CD14-positive monocyte (primary cell): ENCODE measurements around the gene VSTM4. TPM values are rescaled to one million over a fixed set of nuclear protein-coding genes. Genes with fewer than 3 reads are reported as not detected.

Experiments
- DNase-seq, 3 donors: peaks; one replicate each; pipeline ENCODE4 v3.0.0-alpha.2; 2011 to 2022
- H2AFZ ChIP-seq: 2 replicates; pipeline ENCODE4 v1.6.0; 2012; ENCODE audit warnings: mild to moderate bottlenecking, low read depth, low read length, inconsistent platforms; ENCODE audit not compliant: insufficient read depth, poor library complexity, severe bottlenecking
- H3K27ac ChIP-seq, 2 donors: 1 replicate in 1 of 2; 2 replicates in 1 of 2; pipeline ENCODE4 v1.5.1; 2012 to 2013; ENCODE audit warnings: low read length in 2 of 2, control low read depth in 1 of 2, inconsistent platforms in 1 of 2, low read depth in 1 of 2, mild to moderate bottlenecking in 1 of 2
- H3K27me3 ChIP-seq, 2 donors: one replicate each; pipeline versions ENCODE4 v1.6.0 to v1.6.1; 2011 to 2013; ENCODE audit warnings: low read length in 2 of 2; ENCODE audit not compliant: control insufficient read depth in 2 of 2, insufficient read depth in 2 of 2
- H3K36me3 ChIP-seq, 2 donors: replicated peaks in 1 of 2; 1 replicate in 1 of 2; 2 replicates in 1 of 2; pipeline versions ENCODE4 v1.5.1 to v1.6.1; 2012 to 2013; ENCODE audit warnings: low read length in 2 of 2, control low read depth in 1 of 2, inconsistent platforms in 1 of 2, mild to moderate bottlenecking in 1 of 2; ENCODE audit not compliant: insufficient read depth in 2 of 2, control insufficient read depth in 1 of 2
- H3K4me1 ChIP-seq, 2 donors: 1 replicate in 1 of 2; 2 replicates in 1 of 2; pipeline versions ENCODE4 v1.5.1 to v1.6.1; 2012 to 2013; ENCODE audit warnings: low read length in 2 of 2, control low read depth in 1 of 2, inconsistent platforms in 1 of 2, mild to moderate bottlenecking in 1 of 2, moderate library complexity in 1 of 2; ENCODE audit not compliant: insufficient read depth in 2 of 2, control insufficient read depth in 1 of 2
- H3K4me2 ChIP-seq: replicated peaks from 2 replicates; pipeline ENCODE3; 2012; ENCODE audit warnings: low read length, moderate library complexity, mild to moderate bottlenecking; ENCODE audit not compliant: poor library complexity, severe bottlenecking; ENCODE audit errors: extremely low read depth
- H3K4me3 ChIP-seq, 3 experiments: fragments of 200-600 bp in 1 of 3; sonication (generic) in 1 of 3; replicated peaks in 1 of 3; 1 replicate in 2 of 3; 2 replicates in 1 of 3; pipeline ENCODE4 v1.5.1; 2011 to 2013; ENCODE audit warnings: low read length in 3 of 3, mild to moderate bottlenecking in 3 of 3, control low read depth in 2 of 3, low read depth in 2 of 3, inconsistent platforms in 1 of 3, moderate library complexity in 1 of 3
- H3K79me2 ChIP-seq: 2 replicates; pipeline ENCODE4 v1.6.0; 2012; ENCODE audit warnings: mild to moderate bottlenecking, control low read depth, inconsistent platforms, low read length, moderate library complexity; ENCODE audit not compliant: insufficient read depth
- H3K9ac ChIP-seq: 2 replicates; pipeline ENCODE4 v1.6.0; 2017; ENCODE audit warnings: low read length, mild to moderate bottlenecking; ENCODE audit not compliant: insufficient read depth, poor library complexity, severe bottlenecking
- H3K9me3 ChIP-seq, 2 donors: replicated peaks in 1 of 2; 1 replicate in 1 of 2; 2 replicates in 1 of 2; pipeline versions ENCODE4 v1.5.1 to v1.6.1; 2012 to 2013; ENCODE audit warnings: low read length in 2 of 2, control low read depth in 1 of 2; ENCODE audit not compliant: control insufficient read depth in 1 of 2, insufficient read depth in 1 of 2
- H4K20me1 ChIP-seq: 2 replicates; pipeline ENCODE4 v1.6.0; 2012; ENCODE audit warnings: mild to moderate bottlenecking, low read length, control low read depth, moderate library complexity; ENCODE audit not compliant: insufficient read depth
- H3K27ac Mint-ChIP-seq, 7 donors: one replicate each; pipeline ENCODE4 v1.8.0; 2020; ENCODE audit warnings: mild to moderate bottlenecking in 7 of 7, mixed read lengths in 7 of 7, moderate library complexity in 6 of 7, inconsistent platforms in 2 of 7
- H3K27me3 Mint-ChIP-seq, 3 donors: one replicate each; pipeline ENCODE4 v1.8.0; 2021 to 2022; ENCODE audit warnings: low read depth in 3 of 3, mild to moderate bottlenecking in 3 of 3, mixed read lengths in 3 of 3, moderate library complexity in 3 of 3, inconsistent platforms in 1 of 3
- H3K36me3 Mint-ChIP-seq, 2 donors: one replicate each; pipeline ENCODE4 v1.8.0; 2020; ENCODE audit warnings: mixed read lengths in 2 of 2, inconsistent platforms in 1 of 2, mild to moderate bottlenecking in 1 of 2
- H3K4me1 Mint-ChIP-seq: one replicate; pipeline ENCODE4 v1.8.0; 2020; ENCODE audit warnings: mild to moderate bottlenecking, mixed read lengths
- H3K4me3 Mint-ChIP-seq, 2 donors: one replicate each; pipeline ENCODE4 v1.8.0; 2020; ENCODE audit warnings: mild to moderate bottlenecking in 2 of 2, mixed read lengths in 2 of 2, moderate library complexity in 1 of 2
- H3K9me3 Mint-ChIP-seq, 7 donors: one replicate each; pipeline ENCODE4 v1.8.0; 2020 to 2022; ENCODE audit warnings: mixed read lengths in 7 of 7, mild to moderate bottlenecking in 6 of 7, moderate library complexity in 6 of 7, inconsistent platforms in 2 of 7
- WGBS: methylation state at CpG from one replicate; pipeline ENCODE4 v1.1.5; 2013; ENCODE audit warnings: missing lambda C conversion rate; ENCODE audit not compliant: insufficient coverage; 5-methylcytosine and 5-hydroxymethylcytosine counted together
- intact Hi-C, 2 donors: fragments of 100-400 bp; cut with micrococcal nuclease; formaldehyde crosslinking; loops; one replicate each; pipeline versions ENCODE4 v1.15.0 to v1.15.1; 2023
- polyA plus RNA-seq, 3 donors: library from polyadenylated mRNA; depleted of rRNA in 1 of 3; unstranded in 2 of 3; stranded (reverse) in 1 of 3; fragments of 300-500 nt in 2 of 3; fragments of >200 nt in 1 of 3; fragmentation: Illumina TruSeq in 2 of 3; gene quantifications; 1 replicate in 2 of 3; 2 replicates in 1 of 3; pipeline ENCODE4 v1.2.3, GENCODE V29; 2012 to 2021
- TF ChIP-seq, protein P1 (sequence below): fragments of 200-600 bp; IDR thresholded peaks from one replicate; pipeline ENCODE4 v1.8.0; 2022; ENCODE audit warnings: antibody characterized with exemption, mild to moderate bottlenecking

VSTM4 gene
- polyA plus RNA-seq, 3 donors = not detected

DNA sequence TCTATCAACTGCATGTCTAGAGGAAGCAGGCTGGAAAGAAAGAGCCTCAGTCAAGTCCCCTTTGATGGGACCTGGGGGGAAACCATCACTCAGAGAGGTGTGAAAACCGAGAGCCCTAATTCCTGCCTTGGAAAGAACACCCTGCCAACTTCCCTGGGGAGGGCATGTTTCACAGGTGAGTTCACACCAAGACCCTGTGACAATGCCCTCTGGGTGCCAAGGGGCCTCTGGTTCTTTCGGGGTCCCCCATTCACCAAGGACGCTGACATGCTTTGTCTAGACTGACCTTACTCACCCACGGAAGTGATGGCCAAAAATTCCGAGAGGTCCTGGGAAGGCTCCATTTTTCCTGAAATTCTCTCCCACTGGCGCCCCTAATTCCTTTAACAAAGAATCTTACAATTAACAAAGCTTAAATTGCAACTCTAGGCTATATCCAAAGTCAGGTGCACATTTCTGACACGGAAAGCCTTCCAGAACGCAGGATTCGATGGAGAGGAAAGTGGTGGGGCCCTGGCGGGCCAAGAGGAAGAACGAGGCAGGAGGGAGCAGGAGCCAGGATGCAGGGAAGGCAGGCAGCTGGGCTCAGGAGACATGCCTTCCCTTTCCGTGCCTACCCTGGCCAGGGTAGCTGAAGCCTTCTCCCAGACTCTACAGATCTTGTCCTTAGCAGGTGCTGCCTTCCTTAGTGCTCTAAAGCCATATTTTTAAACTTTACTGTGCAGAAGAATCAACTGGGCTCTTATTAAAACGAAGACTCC, 23.7 kb downstream of the VSTM4 start:
- no peaks in the 10 kb centered on the region for H3K36me3 Mint-ChIP-seq
- H4K20me1 ChIP-seq = no peaks in the 10 kb centered on the region
- H3K4me3 ChIP-seq = no peak overlapping the region
- no peak overlapping the region for H3K9ac ChIP-seq
- peak overlapping the region in 1 of 2 donors; percentile 13 for H3K4me3 Mint-ChIP-seq
- TF ChIP-seq, protein P1, sequence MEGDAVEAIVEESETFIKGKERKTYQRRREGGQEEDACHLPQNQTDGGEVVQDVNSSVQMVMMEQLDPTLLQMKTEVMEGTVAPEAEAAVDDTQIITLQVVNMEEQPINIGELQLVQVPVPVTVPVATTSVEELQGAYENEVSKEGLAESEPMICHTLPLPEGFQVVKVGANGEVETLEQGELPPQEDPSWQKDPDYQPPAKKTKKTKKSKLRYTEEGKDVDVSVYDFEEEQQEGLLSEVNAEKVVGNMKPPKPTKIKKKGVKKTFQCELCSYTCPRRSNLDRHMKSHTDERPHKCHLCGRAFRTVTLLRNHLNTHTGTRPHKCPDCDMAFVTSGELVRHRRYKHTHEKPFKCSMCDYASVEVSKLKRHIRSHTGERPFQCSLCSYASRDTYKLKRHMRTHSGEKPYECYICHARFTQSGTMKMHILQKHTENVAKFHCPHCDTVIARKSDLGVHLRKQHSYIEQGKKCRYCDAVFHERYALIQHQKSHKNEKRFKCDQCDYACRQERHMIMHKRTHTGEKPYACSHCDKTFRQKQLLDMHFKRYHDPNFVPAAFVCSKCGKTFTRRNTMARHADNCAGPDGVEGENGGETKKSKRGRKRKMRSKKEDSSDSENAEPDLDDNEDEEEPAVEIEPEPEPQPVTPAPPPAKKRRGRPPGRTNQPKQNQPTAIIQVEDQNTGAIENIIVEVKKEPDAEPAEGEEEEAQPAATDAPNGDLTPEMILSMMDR = no peak
- no peak overlapping the region for H3K27ac ChIP-seq
- peaks cover 1 to 9% (median 7%) of the 10 kb centered on the region in 7 donors for H3K9me3 Mint-ChIP-seq
- no peak overlapping the region for H2AFZ ChIP-seq
- H3K27ac Mint-ChIP-seq = no peak overlapping the region
- peaks cover 0 to 5% of the 10 kb centered on the region in 2 donors for H3K9me3 ChIP-seq
- peaks cover 0 to 6% (median 0%) of the 10 kb centered on the region in 3 donors for H3K27me3 Mint-ChIP-seq
- H3K36me3 ChIP-seq = no peaks in the 10 kb centered on the region
- WGBS = 97% methylated on average over 10 of the region's 13 CpGs
- H3K4me1 Mint-ChIP-seq = no peaks in the 10 kb centered on the region
- no peaks in the 10 kb centered on the region for H3K79me2 ChIP-seq
- no peaks in the 10 kb centered on the region for H3K4me1 ChIP-seq
- intact Hi-C loops = no loop called here
- H3K4me2 ChIP-seq = no peak overlapping the region
- no peak for DNase-seq
- H3K27me3 ChIP-seq = no peaks in the 10 kb centered on the region

DNA sequence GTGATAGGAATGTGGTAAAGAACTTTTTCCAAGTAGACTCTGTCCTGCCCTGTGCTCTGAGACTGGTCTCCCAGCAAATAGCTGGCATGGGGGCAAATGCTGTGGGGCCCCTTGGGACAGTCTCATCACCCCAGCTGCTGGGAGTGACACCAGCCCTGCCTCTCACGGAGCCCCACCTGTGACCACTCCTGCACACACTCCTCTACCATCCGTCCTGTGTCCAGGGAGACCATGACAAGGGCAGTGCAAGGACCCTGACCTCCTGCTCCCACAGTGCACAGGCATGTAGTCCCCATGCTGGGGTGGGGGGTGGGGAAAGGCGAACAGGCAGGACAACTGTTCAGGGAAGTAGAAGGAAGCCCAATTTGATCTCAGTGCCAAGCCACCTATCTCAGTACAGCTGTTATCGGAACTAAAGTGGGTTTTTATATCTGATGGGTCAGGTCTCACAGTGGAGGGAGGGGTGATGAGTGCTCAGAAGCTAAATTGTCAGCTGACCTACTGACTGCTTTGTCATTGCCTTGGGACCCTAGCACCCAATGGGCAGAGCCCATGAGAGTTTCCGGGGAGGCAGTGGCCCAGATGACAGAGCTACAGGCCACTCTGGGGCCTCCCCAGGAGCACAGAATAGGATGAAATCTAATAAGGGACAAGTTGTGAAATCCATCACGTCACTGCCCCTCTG, 24.5 kb downstream of the VSTM4 start:
- H3K9me3 ChIP-seq = peaks cover 0 to 5% of the 10 kb centered on the region in 2 donors
- H3K9me3 Mint-ChIP-seq = peaks cover 1 to 13% (median 7%) of the 10 kb centered on the region in 7 donors
- H3K4me2 ChIP-seq = no peak overlapping the region
- H3K27me3 ChIP-seq = no peaks in the 10 kb centered on the region
- TF ChIP-seq, protein P1 = no peak
- H3K27ac Mint-ChIP-seq = no peak overlapping the region
- no peaks in the 10 kb centered on the region for H3K36me3 ChIP-seq
- peak overlapping the region in 1 of 2 donors; percentile 13 for H3K4me3 Mint-ChIP-seq
- no peaks in the 10 kb centered on the region for H3K4me1 Mint-ChIP-seq
- intact Hi-C loops = no loop called here
- no peak overlapping the region for H2AFZ ChIP-seq
- peaks cover 0 to 3% (median 0%) of the 10 kb centered on the region in 3 donors for H3K27me3 Mint-ChIP-seq
- H3K79me2 ChIP-seq = no peaks in the 10 kb centered on the region
- no peaks in the 10 kb centered on the region for H3K36me3 Mint-ChIP-seq
- DNase-seq = no peak
- 82% methylated on average over 4 of the region's 6 CpGs for whole genome bisulfite sequencing
- no peaks in the 10 kb centered on the region for H3K4me1 ChIP-seq
- H4K20me1 ChIP-seq = no peaks in the 10 kb centered on the region
- no peak overlapping the region for H3K4me3 ChIP-seq
- H3K27ac ChIP-seq = no peak overlapping the region
- no peak overlapping the region for H3K9ac ChIP-seq
